KBM-7 (cell line): ENCODE measurements around the gene BAIAP2.

Experiments used
- DNase-seq: peaks from one replicate; pipeline ENCODE4 v3.0.0-alpha.2; 2015
- in situ Hi-C: fragments of 300-500 bp; cut with MboI; formaldehyde crosslinking; loops from 2 replicates; pipeline ENCODE4 v1.14.3; 2020; ENCODE audit warnings: low sequenced_read_pairs, low pct_unique_long_range_greater_than_20kb, mixed read lengths

BAIAP2 gene

GRCh38 chr17:81060416-81060815, 25.5 kb downstream of the BAIAP2 start:
- in situ Hi-C loops = no loop called here
- DNase-seq = no peak

GRCh38 chr17:81061027-81061735, 26.2 kb downstream of the BAIAP2 start:
- in situ Hi-C loops = no loop called here
- no peak for DNase-seq

- in situ Hi-C loops = no loop called here
- no peak for DNase-seq
Measured at GRCh38 chr17:81062014-81062780, 27.2 kb downstream of the BAIAP2 start.

- no peak for DNase-seq
- in situ Hi-C loops = no loop called here
Measured at GRCh38 chr17:81063106-81064093, 28.4 kb downstream of the BAIAP2 start.

- no peak for DNase-seq
Measured at GRCh38 chr17:81064678-81065475, 29.9 kb downstream of the BAIAP2 start.

GRCh38 chr17:81065500-81065899, 30.5 kb downstream of the BAIAP2 start:
- no peak for DNase-seq
- in situ Hi-C loops = no loop called here

More at GRCh38 chr17:81064678-81065475, 29.9 kb downstream of the BAIAP2 start:
- in situ Hi-C loops = no loop called here

GRCh38 chr17:81066072-81066471, 31.1 kb downstream of the BAIAP2 start:
- in situ Hi-C loops = no loop called here
- DNase-seq = no peak

GRCh38 chr17:81066771-81067315, 31.9 kb downstream of the BAIAP2 start:
- DNase-seq = no peak
- in situ Hi-C loops = no loop called here

- DNase-seq = no peak
- in situ Hi-C loops = no loop called here
Measured at GRCh38 chr17:81067391-81067811, 32.5 kb downstream of the BAIAP2 start.

- no peak for DNase-seq
- in situ Hi-C loops = no loop called here
Measured at GRCh38 chr17:81068411-81069134, 33.6 kb downstream of the BAIAP2 start.

- in situ Hi-C loops = no loop called here
- no peak for DNase-seq
Measured at GRCh38 chr17:81069135-81069645, 34.2 kb downstream of the BAIAP2 start.

GRCh38 chr17:81070541-81071246, 35.7 kb downstream of the BAIAP2 start:
- in situ Hi-C loops = no loop called here
- no peak for DNase-seq

GRCh38 chr17:81071761-81072741, 37.1 kb downstream of the BAIAP2 start:
- in situ Hi-C loops = no loop called here
- DNase-seq = no peak

- in situ Hi-C loops = no loop called here
- no peak for DNase-seq
Measured at GRCh38 chr17:81073967-81074839, 39.3 kb downstream of the BAIAP2 start.

GRCh38 chr17:81074875-81075274, 39.9 kb downstream of the BAIAP2 start:
- in situ Hi-C loops = no loop called here
- DNase-seq = no peak
